Smooth muscle cell (in vitro differentiated cells): ENCODE measurements around the gene TM4SF18. TPM values are rescaled to one million over a fixed set of nuclear protein-coding genes. Genes with fewer than 3 reads are reported as not detected.

Experiments used
- DNase-seq: peaks from one replicate; lab custom pipeline; 2025; ENCODE audit not compliant: unreplicated experiment; lab: John Stamatoyannopoulos, UW
- H2AFZ ChIP-seq: fragments of 200-600 bp; sonication (generic); 2 replicates; pipeline ENCODE4 v1.6.0; 2016; ENCODE audit warnings: antibody characterized with exemption, low read depth, mild to moderate bottlenecking
- H3F3A ChIP-seq: fragments of 200-600 bp; sonication (generic); 2 replicates; pipeline ENCODE4 v1.6.0; 2017; ENCODE audit warnings: antibody characterized with exemption, low read depth
- H3K27ac ChIP-seq: fragments of 200-600 bp; sonication (generic); 2 replicates; pipeline ENCODE4 v1.5.1; 2016; ENCODE audit warnings: low read depth, mild to moderate bottlenecking
- H3K27me3 ChIP-seq: fragments of 200-600 bp; sonication (generic); 2 replicates; pipeline ENCODE4 v1.6.1; 2016; ENCODE audit warnings: low read depth, mild to moderate bottlenecking
- H3K36me3 ChIP-seq: fragments of 200-600 bp; sonication (generic); 2 replicates; pipeline ENCODE4 v1.5.1; 2016; ENCODE audit warnings: low read depth
- H3K4me1 ChIP-seq: fragments of 200-600 bp; sonication (generic); 2 replicates; pipeline ENCODE4 v1.5.1; 2016; ENCODE audit warnings: low read depth
- H3K4me2 ChIP-seq: fragments of 200-600 bp; sonication (generic); 2 replicates; pipeline ENCODE4 v1.6.0; 2016; ENCODE audit warnings: mild to moderate bottlenecking
- H3K4me3 ChIP-seq: fragments of 200-600 bp; sonication (generic); 2 replicates; pipeline ENCODE4 v1.5.1; 2016; ENCODE audit warnings: mild to moderate bottlenecking
- H3K79me2 ChIP-seq: fragments of 200-600 bp; sonication (generic); 2 replicates; pipeline ENCODE4 v1.6.0; 2016; ENCODE audit warnings: low read depth, mild to moderate bottlenecking
- H3K9ac ChIP-seq: fragments of 200-600 bp; sonication (generic); 2 replicates; pipeline ENCODE4 v1.6.0; 2016; ENCODE audit warnings: low read depth
- H3K9me3 ChIP-seq: fragments of 200-600 bp; sonication (generic); replicated peaks from 2 replicates; pipeline ENCODE4 v1.5.1; 2016; ENCODE audit warnings: low read depth
- H4K20me1 ChIP-seq: fragments of 200-600 bp; sonication (generic); 2 replicates; pipeline ENCODE4 v1.6.0; 2016; ENCODE audit warnings: low read depth
- CTCF ChIP-seq: fragments of 200-600 bp; sonication (generic); IDR thresholded peaks from 2 replicates; pipeline ENCODE4 v1.5.1; 2017; ENCODE audit warnings: borderline replicate concordance, mild to moderate bottlenecking, antibody characterized with exemption; ENCODE audit not compliant: insufficient read depth, poor library complexity, severe bottlenecking
- WGBS: methylation state at CpG from one replicate; pipeline ENCODE4 v1.1.7; 2016; ENCODE audit warnings: low lambda C conversion rate; 5-methylcytosine and 5-hydroxymethylcytosine counted together
- polyA plus RNA-seq: library from polyadenylated mRNA; unstranded; fragments of >200 nt; fragmentation: Nextera tagmentation; extraction: Ambion mirVana; gene quantifications from 2 replicates; pipeline ENCODE4 v1.2.1, GENCODE V29; 2016
- total RNA-seq: library from RNA; depleted of rRNA; stranded (reverse); fragments of >200 nt; gene quantifications from 2 replicates; pipeline ENCODE4 v1.2.3, GENCODE V29; 2014

The TM4SF18 gene
- total and polyA plus RNA-seq, 2 experiments from 2014 or later: 0.37 to 0.40 TPM

GRCh38 chr3:149314807-149315578 lies 18.4 kb downstream of the TM4SF18 start:
- H2AFZ ChIP-seq: no peak overlapping the region
- H3K27ac ChIP-seq: peak overlapping the region; percentile 88
- H4K20me1 ChIP-seq: no peaks in the 10 kb centered on the region
- H3K4me3 ChIP-seq: peak overlapping the region; percentile 12
- H3K27me3 ChIP-seq: no peaks in the 10 kb centered on the region
- TF ChIP-seq CTCF: no peak
- peak overlapping the region; percentile 72 for H3K4me2 ChIP-seq
- H3K9me3 ChIP-seq: no peaks in the 10 kb centered on the region
- H3K4me1 ChIP-seq: peaks cover 10% of the 10 kb centered on the region
- H3K9ac ChIP-seq: peak overlapping the region; percentile 44
- peaks cover 16% of the 10 kb centered on the region for H3F3A ChIP-seq
- no peak for DNase-seq
- WGBS: 45% methylated on average over 7 of the region's 7 CpGs
- H3K36me3 ChIP-seq: no peaks in the 10 kb centered on the region
- H3K79me2 ChIP-seq: no peaks in the 10 kb centered on the region

GRCh38 chr3:149313542-149313941 lies 19.9 kb downstream of the TM4SF18 start:
- no peaks in the 10 kb centered on the region for H3K27me3 ChIP-seq
- H3F3A ChIP-seq: peaks cover 16% of the 10 kb centered on the region
- no peak for DNase-seq
- H3K9ac ChIP-seq: no peak overlapping the region
- H3K36me3 ChIP-seq: no peaks in the 10 kb centered on the region
- H4K20me1 ChIP-seq: no peaks in the 10 kb centered on the region
- no peaks in the 10 kb centered on the region for H3K9me3 ChIP-seq
- H3K4me3 ChIP-seq: no peak overlapping the region
- no peaks in the 10 kb centered on the region for H3K79me2 ChIP-seq
- H2AFZ ChIP-seq: no peak overlapping the region
- no peak for TF ChIP-seq CTCF
- H3K4me1 ChIP-seq: peaks cover 10% of the 10 kb centered on the region
- no peak overlapping the region for H3K4me2 ChIP-seq
- no peak overlapping the region for H3K27ac ChIP-seq
- 97% methylated on average over 1 of the region's 1 CpG for WGBS

- no peak for DNase-seq
- no peaks in the 10 kb centered on the region for H3K9me3 ChIP-seq
- H2AFZ ChIP-seq: no peak overlapping the region
Observed at GRCh38 chr3:149310796-149311534, 22.5 kb downstream of the TM4SF18 start.

More at GRCh38 chr3:149310796-149311534, 22.5 kb downstream of the TM4SF18 start:
- H3K36me3 ChIP-seq: no peaks in the 10 kb centered on the region
- no peaks in the 10 kb centered on the region for H3K79me2 ChIP-seq
- no peak overlapping the region for H3K4me2 ChIP-seq
- peaks cover 15% of the 10 kb centered on the region for H3F3A ChIP-seq
- H3K27ac ChIP-seq: peak overlapping the region; percentile 6
- H3K4me3 ChIP-seq: no peak overlapping the region
- TF ChIP-seq CTCF: no peak
- no peak overlapping the region for H3K9ac ChIP-seq
- no peaks in the 10 kb centered on the region for H3K27me3 ChIP-seq
- WGBS: 89% methylated on average over 7 of the region's 7 CpGs
- H4K20me1 ChIP-seq: no peaks in the 10 kb centered on the region
- H3K4me1 ChIP-seq: peaks cover 9% of the 10 kb centered on the region
